NCI-H1092 treated with DMSO at 0.1 percent for 48 hours (cell line): ENCODE measurements around the gene SEMA4B.

Experiments
- DNase-seq: peaks from one replicate; lab custom pipeline; 2025; lab: John Stamatoyannopoulos, UW

Gene SEMA4B

DNA sequence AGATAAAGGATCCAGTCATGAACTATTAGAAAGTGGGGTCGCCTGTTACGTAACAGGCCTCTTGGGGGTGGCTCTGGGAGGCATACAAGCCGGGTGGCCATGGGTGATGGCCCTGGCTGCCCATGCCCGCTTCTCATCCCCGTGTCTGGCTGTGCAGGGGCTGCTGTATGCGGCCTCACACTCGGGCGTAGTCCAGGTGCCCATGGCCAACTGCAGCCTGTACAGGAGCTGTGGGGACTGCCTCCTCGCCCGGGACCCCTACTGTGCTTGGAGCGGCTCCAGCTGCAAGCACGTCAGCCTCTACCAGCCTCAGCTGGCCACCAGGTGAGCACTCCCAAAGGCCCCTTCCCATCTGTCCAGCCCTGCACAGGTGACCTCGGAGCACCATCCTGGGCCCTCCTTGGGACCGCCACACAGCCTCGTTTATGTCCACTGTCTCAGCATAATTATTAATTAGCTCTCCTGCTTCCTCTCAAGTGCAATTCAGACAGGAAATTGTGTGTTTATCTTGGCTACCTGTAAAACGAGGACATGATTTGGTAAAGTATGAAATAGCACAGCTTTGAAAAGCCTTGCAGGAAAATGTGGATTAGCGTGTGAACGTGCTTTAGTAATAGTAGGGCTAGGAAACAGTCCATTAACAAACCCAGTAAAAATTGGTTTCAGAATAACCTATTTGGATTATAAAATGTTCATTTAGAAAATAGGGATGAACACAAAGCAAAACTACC, 24.5 kb downstream of the SEMA4B start:
- DNase-seq: peak; percentile 18

DNA sequence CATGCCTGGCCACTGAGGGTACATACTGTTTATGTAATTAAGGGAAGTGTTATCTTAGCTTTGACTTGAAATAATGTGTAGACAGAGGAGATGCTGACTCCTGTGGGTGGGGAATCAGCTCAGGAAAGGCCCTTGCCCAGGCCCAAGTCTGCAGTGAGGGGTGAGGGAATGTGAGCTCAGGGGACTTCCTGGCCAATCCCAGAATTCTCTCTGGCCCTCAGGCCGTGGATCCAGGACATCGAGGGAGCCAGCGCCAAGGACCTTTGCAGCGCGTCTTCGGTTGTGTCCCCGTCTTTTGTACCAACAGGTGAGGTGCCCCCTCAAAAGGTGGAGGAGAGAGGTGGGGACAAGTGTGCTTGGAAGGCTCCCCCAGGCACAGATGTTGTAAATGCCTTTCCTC, 26.2 kb downstream of the SEMA4B start:
- DNase-seq: no peak

DNA sequence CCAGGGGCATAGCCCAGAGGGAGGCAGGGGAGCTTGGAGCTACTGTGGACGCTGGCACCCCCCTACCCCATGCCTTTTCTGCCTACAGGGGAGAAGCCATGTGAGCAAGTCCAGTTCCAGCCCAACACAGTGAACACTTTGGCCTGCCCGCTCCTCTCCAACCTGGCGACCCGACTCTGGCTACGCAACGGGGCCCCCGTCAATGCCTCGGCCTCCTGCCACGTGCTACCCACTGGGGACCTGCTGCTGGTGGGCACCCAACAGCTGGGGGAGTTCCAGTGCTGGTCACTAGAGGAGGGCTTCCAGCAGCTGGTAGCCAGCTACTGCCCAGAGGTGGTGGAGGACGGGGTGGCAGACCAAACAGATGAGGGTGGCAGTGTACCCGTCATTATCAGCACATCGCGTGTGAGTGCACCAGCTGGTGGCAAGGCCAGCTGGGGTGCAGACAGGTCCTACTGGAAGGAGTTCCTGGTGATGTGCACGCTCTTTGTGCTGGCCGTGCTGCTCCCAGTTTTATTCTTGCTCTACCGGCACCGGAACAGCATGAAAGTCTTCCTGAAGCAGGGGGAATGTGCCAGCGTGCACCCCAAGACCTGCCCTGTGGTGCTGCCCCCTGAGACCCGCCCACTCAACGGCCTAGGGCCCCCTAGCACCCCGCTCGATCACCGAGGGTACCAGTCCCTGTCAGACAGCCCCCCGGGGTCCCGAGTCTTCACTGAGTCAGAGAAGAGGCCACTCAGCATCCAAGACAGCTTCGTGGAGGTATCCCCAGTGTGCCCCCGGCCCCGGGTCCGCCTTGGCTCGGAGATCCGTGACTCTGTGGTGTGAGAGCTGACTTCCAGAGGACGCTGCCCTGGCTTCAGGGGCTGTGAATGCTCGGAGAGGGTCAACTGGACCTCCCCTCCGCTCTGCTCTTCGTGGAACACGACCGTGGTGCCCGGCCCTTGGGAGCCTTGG, 27.0 kb downstream of the SEMA4B start:
- no peak for DNase-seq

DNA sequence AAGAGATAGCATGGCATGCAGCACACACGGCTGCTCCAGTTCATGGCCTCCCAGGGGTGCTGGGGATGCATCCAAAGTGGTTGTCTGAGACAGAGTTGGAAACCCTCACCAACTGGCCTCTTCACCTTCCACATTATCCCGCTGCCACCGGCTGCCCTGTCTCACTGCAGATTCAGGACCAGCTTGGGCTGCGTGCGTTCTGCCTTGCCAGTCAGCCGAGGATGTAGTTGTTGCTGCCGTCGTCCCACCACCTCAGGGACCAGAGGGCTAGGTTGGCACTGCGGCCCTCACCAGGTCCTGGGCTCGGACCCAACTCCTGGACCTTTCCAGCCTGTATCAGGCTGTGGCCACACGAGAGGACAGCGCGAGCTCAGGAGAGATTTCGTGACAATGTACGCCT, 27.8 kb downstream of the SEMA4B start:
- DNase-seq: no peak

DNA sequence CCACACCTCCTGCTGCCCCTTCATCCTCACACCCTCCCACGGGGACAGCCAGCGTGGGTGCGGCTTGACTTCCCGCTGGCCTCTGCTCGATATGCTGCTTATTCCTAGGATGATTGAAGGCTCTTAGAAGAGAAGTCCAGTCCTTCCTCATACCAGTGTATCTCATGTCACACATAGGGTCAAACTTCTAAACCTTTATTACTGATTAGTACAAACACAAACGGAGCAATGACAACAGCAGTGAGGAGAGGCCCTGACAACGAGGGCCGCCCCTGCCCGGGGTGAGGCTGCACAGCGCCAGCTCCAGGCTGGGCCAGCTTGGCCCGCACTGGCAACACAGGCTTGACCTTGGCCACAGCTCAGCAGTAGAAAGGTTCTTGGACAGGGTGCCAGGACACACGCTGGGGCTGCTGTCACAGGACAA, 29.0 kb downstream of the SEMA4B start:
- no peak for DNase-seq

DNA sequence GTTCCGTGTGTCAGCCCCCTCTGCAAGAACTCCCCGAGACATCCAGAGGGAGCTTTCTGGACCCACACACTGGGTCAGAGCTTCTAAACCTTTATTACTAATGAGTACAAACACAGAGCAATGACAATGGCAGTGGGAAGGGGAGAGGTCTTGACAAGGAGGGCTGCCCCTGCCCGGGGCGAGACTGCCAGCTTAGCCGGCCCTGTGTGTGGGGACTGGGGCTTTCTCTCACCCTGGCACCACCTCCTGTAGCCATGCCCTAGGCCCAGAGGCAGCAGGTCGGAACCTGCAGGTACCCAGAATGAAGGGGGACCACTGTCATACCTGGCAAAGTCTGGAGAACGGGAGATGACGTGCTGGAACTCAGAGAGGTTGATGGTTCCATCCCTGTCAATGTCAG, 29.5 kb downstream of the SEMA4B start:
- no peak for DNase-seq

DNA sequence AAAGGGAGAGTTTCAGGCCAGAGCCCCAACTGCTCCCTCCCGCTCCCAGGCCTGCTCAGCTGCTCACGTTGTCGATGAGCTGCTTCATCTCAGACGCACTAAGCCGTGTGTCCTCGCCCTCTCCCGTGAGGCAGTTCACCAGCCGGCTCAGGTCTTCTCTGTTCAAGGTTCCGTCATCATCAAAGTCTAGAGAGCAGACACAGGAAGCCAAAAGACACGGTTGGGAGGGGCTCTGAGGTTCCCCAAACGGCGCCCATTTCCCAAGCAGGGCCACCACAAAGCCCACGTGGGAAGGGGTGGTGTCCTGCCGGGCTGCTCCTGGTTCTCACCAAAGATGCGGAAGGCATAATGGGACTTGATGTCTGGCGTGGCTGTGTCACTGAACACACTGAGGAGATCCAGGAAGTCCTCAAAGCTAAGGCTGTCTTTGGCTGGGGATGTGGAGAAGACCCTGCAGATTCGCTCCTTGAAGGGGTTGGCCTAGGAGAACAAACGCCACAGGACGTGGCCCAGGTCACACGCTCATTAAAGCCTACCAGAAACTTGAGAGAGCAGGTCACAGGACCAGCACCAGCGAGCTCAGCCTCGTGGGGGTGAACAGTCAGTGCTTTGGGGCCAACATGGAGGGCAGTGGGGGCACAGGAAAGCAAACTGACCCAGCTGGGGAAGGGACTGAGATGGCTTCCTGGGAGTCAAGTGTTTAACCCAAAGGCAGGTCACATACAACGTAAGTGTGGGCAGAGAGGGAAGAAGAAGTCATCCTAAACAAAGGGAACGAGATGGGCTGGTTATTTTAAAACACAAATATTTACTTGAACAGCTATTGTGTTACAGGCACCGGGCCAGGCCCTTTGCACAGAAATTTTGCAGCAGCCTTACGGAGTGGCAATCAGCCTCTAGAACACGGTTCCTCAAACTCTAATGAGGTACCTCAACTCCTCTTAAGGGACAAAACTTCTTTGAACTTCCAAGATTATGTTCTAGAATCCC, 30.2 kb downstream of the SEMA4B start:
- no peak for DNase-seq

DNA sequence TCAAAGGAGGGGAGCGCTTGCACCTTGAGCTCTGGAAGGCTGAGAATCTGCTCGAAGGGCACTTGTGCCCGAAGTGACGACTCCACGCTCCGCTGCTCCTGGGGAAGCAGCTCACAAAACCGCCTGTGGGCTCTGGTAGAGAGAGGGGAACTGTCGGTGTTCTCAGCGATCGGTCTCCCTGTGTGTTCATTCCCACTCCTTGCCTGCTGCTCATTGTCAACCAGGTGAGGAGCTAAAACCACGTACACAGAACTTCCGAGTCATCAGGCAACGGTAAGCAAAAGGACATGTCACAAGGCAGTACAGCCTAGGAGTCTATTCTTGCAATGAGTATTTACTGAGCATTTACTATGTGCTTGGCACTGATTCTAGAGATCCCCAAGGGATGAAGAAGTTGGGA, 31.1 kb downstream of the SEMA4B start:
- DNase-seq: no peak

DNA sequence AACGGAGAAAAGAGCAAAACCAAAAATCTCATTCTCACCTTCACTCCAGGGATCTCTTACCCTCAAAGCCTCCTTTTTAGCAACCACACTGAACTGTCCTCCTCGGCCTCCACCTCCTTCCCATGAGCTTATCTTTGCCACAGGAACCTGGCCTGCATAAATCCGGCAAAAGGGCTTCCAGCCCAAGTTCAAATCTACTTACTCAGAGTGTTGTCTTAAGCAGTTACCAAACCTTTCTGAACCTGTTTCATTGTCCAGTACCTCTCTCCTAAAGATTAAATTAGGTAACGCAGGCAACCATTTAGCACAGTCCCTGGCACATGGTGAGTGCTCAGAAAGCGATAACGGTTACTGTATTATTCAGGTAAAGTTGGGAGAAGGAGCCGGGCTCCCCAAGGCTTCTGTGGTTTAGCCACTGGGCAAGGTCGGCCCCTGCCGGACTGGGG, 31.8 kb downstream of the SEMA4B start:
- no peak for DNase-seq

DNA sequence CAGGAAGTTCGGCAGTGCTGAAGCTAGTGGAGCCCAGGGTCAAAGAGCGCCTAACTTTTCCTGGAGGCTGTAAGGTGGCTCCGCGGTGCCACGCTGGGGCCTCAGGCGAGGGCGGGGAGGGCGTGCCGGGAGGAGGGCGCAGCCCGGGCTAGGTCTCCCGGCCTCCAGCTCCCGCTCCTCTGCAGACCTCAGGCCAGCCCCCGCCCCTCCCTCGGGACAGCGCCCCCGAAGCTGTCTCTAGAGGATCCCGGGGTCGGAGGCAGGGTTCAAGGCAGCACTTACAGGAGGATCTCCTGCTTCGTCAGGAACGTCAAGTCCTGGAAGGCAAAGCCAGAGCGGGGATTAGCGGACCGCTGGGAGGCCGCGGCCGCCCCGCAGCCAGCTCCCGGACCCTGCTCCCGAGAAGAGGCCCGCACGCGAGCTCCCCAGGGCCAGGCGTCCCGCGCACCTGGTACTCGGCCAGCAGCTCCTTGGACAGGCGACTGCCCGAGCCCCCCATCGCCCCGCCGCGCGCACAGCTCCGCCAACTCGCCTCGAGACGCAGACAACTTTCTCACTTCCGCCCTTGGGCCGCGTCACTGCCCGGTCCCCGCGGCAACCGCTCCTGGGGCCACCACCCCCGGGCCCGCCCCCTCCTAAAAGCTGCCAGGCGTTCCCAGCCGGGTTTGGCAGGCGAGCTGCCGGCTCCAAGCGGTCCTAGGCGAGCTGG, 32.4 kb downstream of the SEMA4B start, which contains the start of gene CIB1:
Gene CIB1 (minus strand): TSS at position 555 of the 709 bp plus-strand sequence. CDS start 56 bp downstream, at position 499.
- DNase-seq: peak; percentile 76

DNA sequence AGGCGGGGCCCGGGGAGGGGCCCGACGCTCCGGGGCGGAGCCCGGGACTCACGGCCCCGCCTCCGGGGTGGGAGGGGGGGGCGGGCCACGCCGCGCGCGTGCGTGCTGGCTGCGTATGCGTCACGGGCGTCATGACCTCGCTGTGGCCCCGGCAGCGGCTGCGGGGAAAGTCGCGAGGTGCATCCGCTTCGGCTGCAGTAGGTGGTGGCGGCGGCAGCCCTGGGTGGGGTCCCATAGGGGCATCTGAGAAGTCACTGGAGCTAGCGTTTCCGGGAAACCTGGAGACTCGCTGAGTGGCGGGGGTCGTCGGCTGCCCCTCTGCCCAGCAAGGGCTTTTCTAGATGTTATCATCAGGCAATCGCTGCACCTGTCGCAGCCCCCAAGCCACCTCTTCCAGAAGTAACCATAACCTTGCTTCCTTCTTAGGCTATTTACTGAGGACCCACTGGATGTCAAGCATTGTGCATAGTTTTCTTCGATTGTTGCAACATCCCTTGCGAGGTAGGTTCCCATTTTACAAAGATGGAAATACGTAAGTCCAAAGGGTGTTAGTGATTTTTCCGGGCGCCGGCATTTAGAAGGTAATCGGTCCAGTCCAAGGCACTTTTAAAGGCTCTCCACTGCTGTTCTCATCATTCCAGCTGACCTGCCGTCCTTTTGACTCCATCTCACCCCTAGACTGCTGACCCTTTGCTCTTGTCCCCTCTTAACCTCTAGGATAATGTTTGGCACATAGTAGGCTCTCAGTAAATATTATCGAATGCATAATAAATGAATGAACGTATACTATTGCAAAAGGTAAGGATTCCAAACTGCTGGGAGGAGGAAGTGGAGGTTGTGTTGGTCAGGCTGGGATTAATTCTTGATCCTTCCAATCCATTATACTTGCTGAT, 33.2 kb downstream of the SEMA4B start, which contains the start of gene GDPGP1:
Gene GDPGP1 (plus strand): TSS at position 114 of the 893 bp plus-strand sequence. CDS start 6,700 bp downstream, outside the sequence.
- DNase-seq: peak; percentile 32

DNA sequence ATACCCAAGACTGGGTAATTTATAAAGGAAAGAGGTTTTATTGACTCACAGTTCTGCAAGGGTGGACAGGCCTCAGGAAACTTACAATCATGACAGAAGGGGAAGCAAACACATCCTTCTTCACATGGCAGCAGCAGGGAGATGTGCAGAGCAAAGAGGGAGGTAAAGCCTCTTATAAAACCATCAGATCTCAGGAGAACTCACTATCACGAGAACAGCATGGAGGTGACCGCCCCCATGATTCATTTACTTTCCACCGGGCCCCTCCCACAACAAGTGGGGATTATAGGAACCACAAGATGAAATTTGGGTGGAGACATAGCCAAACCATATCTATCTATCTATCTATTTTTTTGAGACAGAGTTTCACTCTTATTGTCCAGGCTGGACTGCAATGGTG, 38.2 kb downstream of the SEMA4B start:
- no peak for DNase-seq

DNA sequence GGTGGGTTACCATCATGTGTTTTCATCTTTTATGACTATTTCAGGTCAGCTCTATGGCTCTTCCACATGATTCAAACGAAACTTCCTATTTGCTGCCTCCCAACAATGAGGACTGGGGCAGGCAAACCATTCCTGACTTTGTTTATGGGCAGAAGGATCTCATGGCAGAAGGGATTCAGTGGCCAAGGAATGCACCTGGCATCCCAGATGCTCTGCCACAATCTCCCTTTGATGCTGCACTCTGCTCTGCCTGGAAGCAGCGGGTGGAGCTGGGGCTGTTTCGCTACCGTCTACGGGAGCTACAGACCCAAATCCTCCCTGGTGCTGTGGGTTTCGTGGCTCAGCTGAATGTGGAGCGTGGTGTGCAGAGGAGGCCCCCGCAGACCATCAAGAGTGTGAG, 39.7 kb downstream of the SEMA4B start:
- DNase-seq: no peak

DNA sequence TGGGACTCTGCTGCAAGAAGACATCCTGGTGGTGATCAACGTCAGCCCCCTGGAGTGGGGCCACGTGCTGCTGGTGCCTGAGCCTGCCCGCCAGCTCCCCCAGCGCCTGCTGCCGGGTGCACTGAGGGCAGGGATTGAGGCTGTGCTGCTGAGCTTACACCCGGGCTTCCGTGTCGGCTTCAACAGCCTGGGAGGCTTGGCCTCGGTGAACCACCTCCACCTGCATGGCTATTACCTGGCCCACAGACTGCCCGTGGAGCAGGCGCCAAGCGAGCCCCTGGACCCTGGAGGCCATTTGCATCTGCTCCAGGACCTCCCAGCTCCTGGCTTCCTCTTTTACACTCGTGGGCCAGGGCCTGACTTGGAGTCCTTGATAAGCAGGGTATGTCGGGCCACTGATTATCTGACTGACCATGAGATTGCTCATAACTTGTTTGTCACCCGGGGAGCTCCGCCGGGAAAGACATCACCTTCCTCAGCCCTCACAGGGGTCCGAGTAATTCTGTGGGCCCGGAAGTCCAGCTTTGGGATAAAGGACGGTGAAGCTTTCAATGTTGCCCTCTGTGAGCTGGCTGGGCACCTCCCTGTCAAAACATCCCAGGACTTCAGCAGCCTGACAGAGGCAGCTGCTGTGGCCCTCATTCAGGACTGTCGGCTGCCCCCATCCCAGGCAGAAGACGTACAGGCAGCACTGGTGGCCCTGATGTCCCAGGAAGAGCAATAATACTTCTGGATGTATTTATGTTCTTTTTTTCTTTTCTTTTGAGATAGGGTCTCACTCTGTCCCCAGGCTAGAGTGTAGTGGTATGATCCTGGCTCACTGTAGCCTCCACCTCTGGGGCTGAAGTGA, 40.4 kb downstream of the SEMA4B start:
- no peak for DNase-seq

DNA sequence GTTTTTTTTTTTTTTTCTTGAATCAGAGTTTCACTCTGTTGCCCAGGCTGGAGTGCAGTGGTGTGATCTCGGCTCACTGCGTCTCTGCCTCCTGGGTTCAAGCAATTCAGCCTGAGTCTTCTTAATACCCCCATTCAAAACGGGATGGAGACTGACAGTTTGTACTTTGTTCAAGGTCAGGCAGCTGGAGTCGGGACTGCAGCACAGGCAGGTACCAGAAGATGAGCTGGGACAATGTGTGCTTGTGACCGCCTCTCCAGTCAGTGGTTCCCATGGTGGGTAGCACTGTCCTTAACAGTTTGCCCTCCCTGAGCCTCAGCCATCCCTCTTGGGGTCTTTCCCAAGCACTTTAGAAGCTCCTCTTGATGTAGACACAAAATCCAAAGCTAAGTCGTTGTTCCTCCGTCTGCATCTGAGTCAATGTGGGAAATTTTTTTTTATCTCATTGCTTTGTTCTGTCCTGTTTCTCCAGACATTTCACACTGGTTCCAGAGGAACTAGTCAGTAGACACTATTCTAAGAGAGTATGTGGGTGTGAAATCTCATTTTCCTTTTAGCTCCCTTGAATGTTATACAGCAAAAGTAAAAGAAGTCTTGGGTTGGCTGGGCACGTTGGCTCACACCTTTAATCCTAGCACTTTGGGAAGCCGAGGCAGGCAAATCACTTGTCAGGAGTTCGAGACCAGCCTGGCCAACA, 43.0 kb downstream of the SEMA4B start:
- no peak for DNase-seq

DNA sequence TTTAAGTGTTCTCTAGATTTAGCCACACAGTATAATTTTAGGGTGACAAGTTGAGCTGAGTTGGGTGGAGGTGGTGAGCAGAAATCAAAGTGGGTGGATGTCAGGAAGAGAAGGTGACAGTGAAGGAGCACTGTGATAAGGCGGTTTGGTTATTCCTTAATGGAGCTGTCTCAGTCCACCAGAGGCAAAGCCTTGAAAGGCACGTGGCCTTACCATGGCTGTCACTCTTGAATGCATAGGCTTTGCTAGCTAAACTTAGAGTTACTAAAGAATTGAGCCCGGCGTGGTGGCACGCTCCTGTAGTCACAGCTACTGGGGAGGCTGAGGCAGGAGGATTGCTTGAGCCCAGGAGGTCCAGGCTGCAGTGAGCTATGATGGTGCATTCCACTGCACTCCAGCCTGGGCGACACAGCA, 47.7 kb downstream of the SEMA4B start:
- no peak for DNase-seq

DNA sequence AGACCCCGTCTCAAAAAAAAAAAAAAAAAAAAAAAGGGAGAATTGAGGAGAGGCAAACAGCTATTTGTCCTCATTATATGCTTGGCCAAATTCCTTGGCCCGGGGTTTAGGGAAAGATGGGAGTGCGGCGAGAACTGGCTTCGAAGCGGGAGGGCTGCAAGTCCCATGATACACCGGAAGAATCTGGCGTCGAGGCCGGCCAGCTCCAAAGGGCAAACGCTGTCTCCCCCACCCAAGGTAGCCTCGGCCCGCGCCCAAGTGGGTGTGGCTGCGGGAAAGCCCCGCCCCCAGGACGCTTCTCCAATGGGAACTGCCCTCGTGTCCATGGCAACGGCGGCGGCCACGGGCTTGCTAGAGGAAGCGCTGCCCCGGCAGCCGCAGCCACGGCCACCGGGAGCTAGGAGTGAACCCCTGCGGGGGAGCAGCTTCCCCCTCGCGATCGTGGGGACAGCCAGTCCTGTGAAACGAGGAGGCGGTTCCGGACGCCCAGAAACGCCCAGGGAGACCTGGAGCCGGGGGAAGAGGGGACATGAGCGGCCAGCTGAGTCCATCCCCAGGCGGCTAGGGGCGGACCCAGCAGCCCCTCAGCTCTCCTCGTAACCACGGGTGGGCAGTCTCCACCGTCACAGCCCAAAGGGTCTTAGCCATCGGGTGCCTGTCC, 48.2 kb downstream of the SEMA4B start, which contains the start of gene TTLL13:
Gene TTLL13 (plus strand): TSS at position 354 of the 661 bp plus-strand sequence. CDS start 1,075 bp downstream, outside the sequence.
- peak; percentile 80 for DNase-seq

DNA sequence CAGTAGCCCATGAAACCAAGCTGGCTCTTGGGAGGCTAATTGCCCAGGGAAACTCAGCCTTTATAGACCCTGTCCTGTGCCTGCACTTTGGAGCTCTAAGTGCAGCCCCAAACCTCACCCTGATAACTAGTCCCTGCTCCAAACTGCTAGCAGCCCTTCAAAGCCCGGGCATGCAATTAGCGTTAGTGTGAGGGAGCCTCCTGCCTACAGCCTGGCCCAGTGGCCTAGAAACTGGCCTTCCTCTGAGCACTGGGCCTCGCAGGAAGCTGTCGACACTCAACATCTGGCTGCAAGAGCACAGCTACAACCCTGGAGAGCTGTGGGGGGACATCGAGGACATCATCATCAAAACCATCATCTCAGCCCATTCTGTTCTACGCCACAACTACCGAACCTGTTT, 56.6 kb downstream of the SEMA4B start:
- DNase-seq: no peak
